CD14-positive monocyte (primary cell): ENCODE data around the gene WNT2. TPM values are rescaled to one million over a fixed set of nuclear protein-coding genes. Genes with fewer than 3 reads are reported as not detected.

Experiments used
- DNase-seq, 3 donors: peaks; one replicate each; pipeline ENCODE4 v3.0.0-alpha.2; 2011 to 2022
- H2AFZ ChIP-seq: 2 replicates; pipeline ENCODE4 v1.6.0; 2012; ENCODE audit warnings: mild to moderate bottlenecking, low read depth, low read length, inconsistent platforms; ENCODE audit not compliant: insufficient read depth, poor library complexity, severe bottlenecking
- H3K27ac ChIP-seq, 2 donors: 1 replicate in 1 of 2; 2 replicates in 1 of 2; pipeline ENCODE4 v1.5.1; 2012 to 2013; ENCODE audit warnings: low read length in 2 of 2, control low read depth in 1 of 2, inconsistent platforms in 1 of 2, low read depth in 1 of 2, mild to moderate bottlenecking in 1 of 2
- H3K27me3 ChIP-seq, 2 donors: one replicate each; pipeline versions ENCODE4 v1.6.0 to v1.6.1; 2011 to 2013; ENCODE audit warnings: low read length in 2 of 2; ENCODE audit not compliant: control insufficient read depth in 2 of 2, insufficient read depth in 2 of 2
- H3K36me3 ChIP-seq, 2 donors: replicated peaks in 1 of 2; 1 replicate in 1 of 2; 2 replicates in 1 of 2; pipeline versions ENCODE4 v1.5.1 to v1.6.1; 2012 to 2013; ENCODE audit warnings: low read length in 2 of 2, control low read depth in 1 of 2, inconsistent platforms in 1 of 2, mild to moderate bottlenecking in 1 of 2; ENCODE audit not compliant: insufficient read depth in 2 of 2, control insufficient read depth in 1 of 2
- H3K4me1 ChIP-seq, 2 donors: 1 replicate in 1 of 2; 2 replicates in 1 of 2; pipeline versions ENCODE4 v1.5.1 to v1.6.1; 2012 to 2013; ENCODE audit warnings: low read length in 2 of 2, control low read depth in 1 of 2, inconsistent platforms in 1 of 2, mild to moderate bottlenecking in 1 of 2, moderate library complexity in 1 of 2; ENCODE audit not compliant: insufficient read depth in 2 of 2, control insufficient read depth in 1 of 2
- H3K4me2 ChIP-seq: replicated peaks from 2 replicates; pipeline ENCODE3; 2012; ENCODE audit warnings: low read length, moderate library complexity, mild to moderate bottlenecking; ENCODE audit not compliant: poor library complexity, severe bottlenecking; ENCODE audit errors: extremely low read depth
- H3K4me3 ChIP-seq, 3 experiments: fragments of 200-600 bp in 1 of 3; sonication (generic) in 1 of 3; replicated peaks in 1 of 3; 1 replicate in 2 of 3; 2 replicates in 1 of 3; pipeline ENCODE4 v1.5.1; 2011 to 2013; ENCODE audit warnings: low read length in 3 of 3, mild to moderate bottlenecking in 3 of 3, control low read depth in 2 of 3, low read depth in 2 of 3, inconsistent platforms in 1 of 3, moderate library complexity in 1 of 3
- H3K79me2 ChIP-seq: 2 replicates; pipeline ENCODE4 v1.6.0; 2012; ENCODE audit warnings: mild to moderate bottlenecking, control low read depth, inconsistent platforms, low read length, moderate library complexity; ENCODE audit not compliant: insufficient read depth
- H3K9ac ChIP-seq: 2 replicates; pipeline ENCODE4 v1.6.0; 2017; ENCODE audit warnings: low read length, mild to moderate bottlenecking; ENCODE audit not compliant: insufficient read depth, poor library complexity, severe bottlenecking
- H3K9me3 ChIP-seq, 2 donors: replicated peaks in 1 of 2; 1 replicate in 1 of 2; 2 replicates in 1 of 2; pipeline versions ENCODE4 v1.5.1 to v1.6.1; 2012 to 2013; ENCODE audit warnings: low read length in 2 of 2, control low read depth in 1 of 2; ENCODE audit not compliant: control insufficient read depth in 1 of 2, insufficient read depth in 1 of 2
- H4K20me1 ChIP-seq: 2 replicates; pipeline ENCODE4 v1.6.0; 2012; ENCODE audit warnings: mild to moderate bottlenecking, low read length, control low read depth, moderate library complexity; ENCODE audit not compliant: insufficient read depth
- H3K27ac Mint-ChIP-seq, 7 donors: one replicate each; pipeline ENCODE4 v1.8.0; 2020; ENCODE audit warnings: mild to moderate bottlenecking in 7 of 7, mixed read lengths in 7 of 7, moderate library complexity in 6 of 7, inconsistent platforms in 2 of 7
- H3K27me3 Mint-ChIP-seq, 3 donors: one replicate each; pipeline ENCODE4 v1.8.0; 2021 to 2022; ENCODE audit warnings: low read depth in 3 of 3, mild to moderate bottlenecking in 3 of 3, mixed read lengths in 3 of 3, moderate library complexity in 3 of 3, inconsistent platforms in 1 of 3
- H3K36me3 Mint-ChIP-seq, 2 donors: one replicate each; pipeline ENCODE4 v1.8.0; 2020; ENCODE audit warnings: mixed read lengths in 2 of 2, inconsistent platforms in 1 of 2, mild to moderate bottlenecking in 1 of 2
- H3K4me1 Mint-ChIP-seq: one replicate; pipeline ENCODE4 v1.8.0; 2020; ENCODE audit warnings: mild to moderate bottlenecking, mixed read lengths
- H3K4me3 Mint-ChIP-seq, 2 donors: one replicate each; pipeline ENCODE4 v1.8.0; 2020; ENCODE audit warnings: mild to moderate bottlenecking in 2 of 2, mixed read lengths in 2 of 2, moderate library complexity in 1 of 2
- H3K9me3 Mint-ChIP-seq, 7 donors: one replicate each; pipeline ENCODE4 v1.8.0; 2020 to 2022; ENCODE audit warnings: mixed read lengths in 7 of 7, mild to moderate bottlenecking in 6 of 7, moderate library complexity in 6 of 7, inconsistent platforms in 2 of 7
- CTCF ChIP-seq: fragments of 200-600 bp; IDR thresholded peaks from one replicate; pipeline ENCODE4 v1.8.0; 2022; ENCODE audit warnings: antibody characterized with exemption, mild to moderate bottlenecking
- WGBS: methylation state at CpG from one replicate; pipeline ENCODE4 v1.1.5; 2013; ENCODE audit warnings: missing lambda C conversion rate; ENCODE audit not compliant: insufficient coverage; 5-methylcytosine and 5-hydroxymethylcytosine counted together
- intact Hi-C, 2 donors: fragments of 100-400 bp; cut with micrococcal nuclease; formaldehyde crosslinking; loops; one replicate each; pipeline versions ENCODE4 v1.15.0 to v1.15.1; 2023
- polyA plus RNA-seq, 3 donors: library from polyadenylated mRNA; depleted of rRNA in 1 of 3; unstranded in 2 of 3; stranded (reverse) in 1 of 3; fragments of 300-500 nt in 2 of 3; fragments of >200 nt in 1 of 3; fragmentation: Illumina TruSeq in 2 of 3; gene quantifications; 1 replicate in 2 of 3; 2 replicates in 1 of 3; pipeline ENCODE4 v1.2.3, GENCODE V29; 2012 to 2021

WNT2 gene
- polyA plus RNA-seq, 3 donors, result not detected

- Histone ChIP-seq H3K4me1 (no peaks in the 10 kb centered on the region), H3K4me2 (no peak overlapping the region), H3K9ac (no peak overlapping the region), H3K36me3 (no peaks in the 10 kb centered on the region), H3K27me3 (no peaks in the 10 kb centered on the region), H3K27ac (no peak overlapping the region), H3K4me3 (no peak overlapping the region), H2AFZ (no peak overlapping the region), H3K9me3 (no peaks in the 10 kb centered on the region), H3K79me2 (no peaks in the 10 kb centered on the region), H4K20me1 (no peaks in the 10 kb centered on the region)
- DNase-seq, result no peak
- Mint-ChIP-seq H3K4me3 (no peak overlapping the region), H3K4me1 (no peaks in the 10 kb centered on the region), H3K27me3 (peaks cover 1 to 3% (median 2%) of the 10 kb centered on the region in 3 donors), H3K9me3 (peaks cover 0 to 11% (median 3%) of the 10 kb centered on the region in 7 donors), H3K36me3 (no peaks in the 10 kb centered on the region), H3K27ac (no peak overlapping the region)
- WGBS, result 99% methylated on average over 6 of the region's 6 CpGs
- no peak for TF ChIP-seq CTCF
- intact Hi-C loops, result no loop called here
Observed at GRCh38 chr7:117283779-117284178, 39.1 kb downstream of the WNT2 start.

- no peaks in the 10 kb centered on the region for H3K4me1 ChIP-seq
- H3K79me2 ChIP-seq, result no peaks in the 10 kb centered on the region
- H3K27me3 Mint-ChIP-seq, result peaks cover 1 to 3% (median 2%) of the 10 kb centered on the region in 3 donors
- no peak overlapping the region for H3K9ac ChIP-seq
- no peaks in the 10 kb centered on the region for H4K20me1 ChIP-seq
- no peaks in the 10 kb centered on the region for H3K4me1 Mint-ChIP-seq
- no peak overlapping the region for H2AFZ ChIP-seq
- intact Hi-C loops, result no loop called here
- H3K9me3 ChIP-seq, result no peaks in the 10 kb centered on the region
- TF ChIP-seq CTCF, result no peak
- H3K9me3 Mint-ChIP-seq, result peaks cover 0 to 11% (median 3%) of the 10 kb centered on the region in 7 donors
- no peak overlapping the region for H3K4me3 ChIP-seq
- no peak overlapping the region for H3K27ac ChIP-seq
- no peak overlapping the region for H3K4me3 Mint-ChIP-seq
- no peaks in the 10 kb centered on the region for H3K36me3 Mint-ChIP-seq
- no peaks in the 10 kb centered on the region for H3K36me3 ChIP-seq
- DNase-seq, result no peak
- H3K27me3 ChIP-seq, result no peaks in the 10 kb centered on the region
- 67% methylated on average over 1 of the region's 3 CpGs for WGBS
- H3K27ac Mint-ChIP-seq, result no peak overlapping the region
- H3K4me2 ChIP-seq, result no peak overlapping the region
Observed at GRCh38 chr7:117283371-117283770, 39.5 kb downstream of the WNT2 start.
